H9 (cell line): ENCODE results near the gene FPGS. TPM values are rescaled to one million over a fixed set of nuclear protein-coding genes. Genes with fewer than 3 reads are reported as not detected.

Experiments
- DNase-seq: peaks from one replicate; pipeline ENCODE4 v3.0.0-alpha.2; 2017
- H2AFZ ChIP-seq: one replicate; pipeline ENCODE4 v1.6.1; 2013; ENCODE audit warnings: mild to moderate bottlenecking, low read length, control low read depth, moderate library complexity
- H2AK5ac ChIP-seq: 2 replicates; pipeline ENCODE4 v1.6.1; 2013; ENCODE audit warnings: low read length, control low read depth, mixed read lengths; ENCODE audit not compliant: insufficient read length
- H2BK120ac ChIP-seq: one replicate; pipeline ENCODE4 v1.6.1; 2013; ENCODE audit warnings: low read depth, mild to moderate bottlenecking, low read length, control low read depth, inconsistent platforms; ENCODE audit not compliant: poor library complexity, severe bottlenecking
- H2BK12ac ChIP-seq: 2 replicates; pipeline ENCODE4 v1.6.1; 2013; ENCODE audit warnings: low read length, control low read depth, mixed read lengths, low read depth; ENCODE audit not compliant: insufficient read length
- H2BK15ac ChIP-seq: 2 replicates; pipeline ENCODE4 v1.6.1; 2013; ENCODE audit warnings: low read depth, low read length, control low read depth
- H2BK20ac ChIP-seq: one replicate; pipeline ENCODE4 v1.6.1; 2013; ENCODE audit warnings: low read depth, mild to moderate bottlenecking, low read length, control low read depth, inconsistent platforms; ENCODE audit not compliant: poor library complexity, severe bottlenecking
- H2BK5ac ChIP-seq: 2 replicates; pipeline ENCODE4 v1.6.1; 2013; ENCODE audit warnings: low read length, control low read depth, mixed read lengths; ENCODE audit not compliant: insufficient read length
- H3K14ac ChIP-seq: 2 replicates; pipeline ENCODE4 v1.6.1; 2013; ENCODE audit warnings: low read length, control low read depth; ENCODE audit not compliant: insufficient read depth
- H3K18ac ChIP-seq: 2 replicates; pipeline ENCODE4 v1.6.1; 2013; ENCODE audit warnings: low read depth, mild to moderate bottlenecking, mixed read lengths, low read length, control low read depth; ENCODE audit not compliant: insufficient read length
- H3K23ac ChIP-seq: 2 replicates; pipeline ENCODE4 v1.6.1; 2013; ENCODE audit warnings: low read length, control low read depth, mixed read lengths, low read depth; ENCODE audit not compliant: insufficient read length
- H3K23me2 ChIP-seq: 2 replicates; pipeline ENCODE4 v1.6.1; 2013; ENCODE audit warnings: low read depth, mild to moderate bottlenecking, mixed read lengths, low read length, control low read depth; ENCODE audit not compliant: insufficient read length, poor library complexity, severe bottlenecking
- H3K27ac ChIP-seq: 2 replicates; pipeline ENCODE4 v1.5.1; 2013; ENCODE audit warnings: low read length, control low read depth, mixed read lengths, low read depth; ENCODE audit not compliant: insufficient read length
- H3K27me3 ChIP-seq: 2 replicates; pipeline ENCODE4 v1.6.1; 2013; ENCODE audit warnings: low read length, control low read depth, inconsistent platforms; ENCODE audit not compliant: insufficient read depth
- H3K4ac ChIP-seq: 2 replicates; pipeline ENCODE4 v1.6.1; 2013; ENCODE audit warnings: low read depth, mild to moderate bottlenecking, control low read depth, inconsistent platforms, low read length, moderate library complexity
- H3K4me1 ChIP-seq: 2 replicates; pipeline ENCODE4 v1.6.1; 2013; ENCODE audit warnings: low read length, control low read depth, inconsistent platforms; ENCODE audit not compliant: insufficient read depth
- H3K4me2 ChIP-seq: 2 replicates; pipeline ENCODE4 v1.6.1; 2013; ENCODE audit warnings: low read length, control low read depth, mixed read lengths; ENCODE audit not compliant: insufficient read length, insufficient read depth
- H3K56ac ChIP-seq: 2 replicates; pipeline ENCODE4 v1.6.1; 2013; ENCODE audit warnings: low read depth, mild to moderate bottlenecking, mixed read lengths, low read length, control low read depth; ENCODE audit not compliant: insufficient read length
- H3K79me1 ChIP-seq: 2 replicates; pipeline ENCODE4 v1.6.1; 2013; ENCODE audit warnings: low read depth, mild to moderate bottlenecking, moderate library complexity, low read length, control low read depth, inconsistent platforms; ENCODE audit not compliant: insufficient read depth, poor library complexity, severe bottlenecking
- H3K79me2 ChIP-seq: 2 replicates; pipeline ENCODE4 v1.6.1; 2013; ENCODE audit warnings: low read length, control low read depth, inconsistent platforms; ENCODE audit not compliant: insufficient read depth
- H3K9ac ChIP-seq: 2 replicates; pipeline ENCODE4 v1.6.1; 2013; ENCODE audit warnings: low read length, control low read depth, mixed read lengths; ENCODE audit not compliant: insufficient read length; ENCODE audit errors: extremely low read depth
- H3K9me3 ChIP-seq: one replicate; pipeline ENCODE4 v1.6.1; 2013; ENCODE audit warnings: low read depth, low read length, inconsistent platforms; ENCODE audit not compliant: control insufficient read depth
- H3T11ph ChIP-seq: one replicate; pipeline ENCODE4 v1.6.1; 2013; ENCODE audit warnings: mild to moderate bottlenecking, low read length, control low read depth, inconsistent platforms
- H4K20me1 ChIP-seq: one replicate; pipeline ENCODE4 v1.6.1; 2013; ENCODE audit not compliant: control insufficient read depth, insufficient read length, insufficient read depth
- H4K5ac ChIP-seq: 2 replicates; pipeline ENCODE4 v1.6.1; 2013; ENCODE audit warnings: low read depth, mild to moderate bottlenecking, mixed read lengths, low read length, control low read depth; ENCODE audit not compliant: insufficient read length
- H4K8ac ChIP-seq: replicated peaks from 2 replicates; pipeline ENCODE4 v1.6.1; 2013; ENCODE audit warnings: low read length, control low read depth, mixed read lengths, low read depth; ENCODE audit not compliant: insufficient read length
- H4K91ac ChIP-seq: 2 replicates; pipeline ENCODE4 v1.6.1; 2013; ENCODE audit warnings: low read depth, mild to moderate bottlenecking, moderate library complexity, mixed read lengths, low read length, control low read depth; ENCODE audit not compliant: insufficient read length
- H3K27ac Mint-ChIP-seq, 3 experiments: 2 replicates in 2 of 3; 3 replicates in 1 of 3; pipeline ENCODE4 v1.8.0; 2020 to 2021; ENCODE audit warnings: mixed read lengths in 3 of 3, mild to moderate bottlenecking in 1 of 3, moderate library complexity in 1 of 3
- H3K27me3 Mint-ChIP-seq: 2 replicates; pipeline ENCODE4 v1.8.0; 2021; ENCODE audit warnings: low read depth, mild to moderate bottlenecking, moderate library complexity, mixed read lengths
- H3K36me3 Mint-ChIP-seq, 3 experiments: 2 replicates in 2 of 3; 3 replicates in 1 of 3; pipeline ENCODE4 v1.8.0; 2020 to 2021; ENCODE audit warnings: low read depth in 3 of 3, mixed read lengths in 3 of 3; ENCODE audit not compliant: insufficient read depth in 1 of 3
- H3K4me1 Mint-ChIP-seq, 2 experiments: 2 replicates each; pipeline ENCODE4 v1.8.0; 2020; ENCODE audit warnings: mixed read lengths in 2 of 2
- H3K4me3 Mint-ChIP-seq, 2 experiments: 2 replicates in 1 of 2; 3 replicates in 1 of 2; pipeline ENCODE4 v1.8.0; 2020 to 2021; ENCODE audit warnings: mild to moderate bottlenecking in 2 of 2, mixed read lengths in 2 of 2, moderate library complexity in 1 of 2
- H3K9me3 Mint-ChIP-seq, 2 experiments: 2 replicates in 1 of 2; 3 replicates in 1 of 2; pipeline ENCODE4 v1.8.0; 2020; ENCODE audit warnings: mild to moderate bottlenecking in 2 of 2, mixed read lengths in 2 of 2, moderate library complexity in 1 of 2
- WGBS: extraction: QIAGEN DNeasy Blood & Tissue Kit; methylation state at CpG from one replicate; pipeline ENCODE4 v1.1.7; 2013; ENCODE audit warnings: missing lambda C conversion rate, low lambda C conversion rate, mixed read lengths; ENCODE audit not compliant: insufficient read length; ENCODE audit errors: extremely low coverage; 5-methylcytosine and 5-hydroxymethylcytosine counted together
- total RNA-seq: library from RNA; stranded (reverse); gene quantifications from 2 replicates; pipeline ENCODE4 v1.2.1, GENCODE V29; 2021
- TF ChIP-seq, protein P1 (sequence below): fragments of 200-600 bp; sonication (generic); conservative IDR thresholded peaks from 3 replicates; pipeline ENCODE4 v1.8.0; 2021; ENCODE audit warnings: antibody characterized with exemption, mild to moderate bottlenecking

The FPGS gene
- total RNA-seq, 1 experiment from 2014 or later, result 68.4 TPM

GRCh38 chr9:127812936-127813675 is 10.4 kb downstream of the FPGS start:
- no peak overlapping the region for H4K8ac ChIP-seq
- H4K20me1 ChIP-seq, result no peaks in the 10 kb centered on the region
- no peak overlapping the region for H2AFZ ChIP-seq
- no peaks in the 10 kb centered on the region; the same call in 1 of the 2 replicates for H3K4me1 ChIP-seq
- no peak overlapping the region for H3K56ac ChIP-seq
- no peak overlapping the region for H3K9ac ChIP-seq
- H3K27me3 ChIP-seq, result no peaks in the 10 kb centered on the region
- peaks cover 2 to 7% of the 10 kb centered on the region in 2 experiments; a peak in 3 of 4 replicates for H3K4me1 Mint-ChIP-seq
- no CpG with 5 or more reads among the region's 19 CpGs for WGBS
- no peak overlapping the region for H3K23ac ChIP-seq
- no peak overlapping the region for H3K4ac ChIP-seq
- H3K14ac ChIP-seq, result no peak overlapping the region
- H3K27ac Mint-ChIP-seq, result no peak overlapping the region
- H3K79me1 ChIP-seq, result no peaks in the 10 kb centered on the region
- no peak overlapping the region for H4K91ac ChIP-seq
- H2AK5ac ChIP-seq, result no peak overlapping the region
- H3K23me2 ChIP-seq, result no peaks in the 10 kb centered on the region
- no peak for DNase-seq
- H2BK5ac ChIP-seq, result no peak overlapping the region
- no peaks in the 10 kb centered on the region for H3K79me2 ChIP-seq
- H2BK120ac ChIP-seq, result no peak overlapping the region
- TF ChIP-seq, protein P1, sequence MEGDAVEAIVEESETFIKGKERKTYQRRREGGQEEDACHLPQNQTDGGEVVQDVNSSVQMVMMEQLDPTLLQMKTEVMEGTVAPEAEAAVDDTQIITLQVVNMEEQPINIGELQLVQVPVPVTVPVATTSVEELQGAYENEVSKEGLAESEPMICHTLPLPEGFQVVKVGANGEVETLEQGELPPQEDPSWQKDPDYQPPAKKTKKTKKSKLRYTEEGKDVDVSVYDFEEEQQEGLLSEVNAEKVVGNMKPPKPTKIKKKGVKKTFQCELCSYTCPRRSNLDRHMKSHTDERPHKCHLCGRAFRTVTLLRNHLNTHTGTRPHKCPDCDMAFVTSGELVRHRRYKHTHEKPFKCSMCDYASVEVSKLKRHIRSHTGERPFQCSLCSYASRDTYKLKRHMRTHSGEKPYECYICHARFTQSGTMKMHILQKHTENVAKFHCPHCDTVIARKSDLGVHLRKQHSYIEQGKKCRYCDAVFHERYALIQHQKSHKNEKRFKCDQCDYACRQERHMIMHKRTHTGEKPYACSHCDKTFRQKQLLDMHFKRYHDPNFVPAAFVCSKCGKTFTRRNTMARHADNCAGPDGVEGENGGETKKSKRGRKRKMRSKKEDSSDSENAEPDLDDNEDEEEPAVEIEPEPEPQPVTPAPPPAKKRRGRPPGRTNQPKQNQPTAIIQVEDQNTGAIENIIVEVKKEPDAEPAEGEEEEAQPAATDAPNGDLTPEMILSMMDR, result no peak
- no peaks in the 10 kb centered on the region for H3K9me3 ChIP-seq
- no peak overlapping the region for H4K5ac ChIP-seq
- peaks cover 1 to 47% (median 38%) of the 10 kb centered on the region in 3 experiments; a peak in 6 of 7 replicates for H3K36me3 Mint-ChIP-seq
- no peaks in the 10 kb centered on the region for H3K9me3 Mint-ChIP-seq
- no peak overlapping the region for H3K4me3 Mint-ChIP-seq
- no peak overlapping the region for H3K4me2 ChIP-seq
- no peak overlapping the region for H3T11ph ChIP-seq
- H3K27me3 Mint-ChIP-seq, result no peaks in the 10 kb centered on the region
- no peak overlapping the region for H3K27ac ChIP-seq
- no peak overlapping the region for H3K18ac ChIP-seq
- H2BK20ac ChIP-seq, result no peak overlapping the region
- no peak overlapping the region for H2BK15ac ChIP-seq
- H2BK12ac ChIP-seq, result no peak overlapping the region
